NCI-H2227 treated with DMSO at 0.1 percent for 48 hours (cell line): ENCODE results near the gene OR10A5.
"Not testable (repeated sequence)": the region's sequence is repeated elsewhere in the genome, so short reads cannot be mapped to it uniquely, and the experiment has no call there.

Source experiments
- DNase-seq: peaks from one replicate; lab custom pipeline; 2025; lab: John Stamatoyannopoulos, UW

OR10A5 gene

GRCh38 chr11:6845383-6845782, at the start of gene OR10A5:
TSS of gene OR10A5 (plus strand) at chr11:6845683. CDS start at chr11:6845683, 0 bp downstream.
- DNase-seq, result no peak

DNA sequence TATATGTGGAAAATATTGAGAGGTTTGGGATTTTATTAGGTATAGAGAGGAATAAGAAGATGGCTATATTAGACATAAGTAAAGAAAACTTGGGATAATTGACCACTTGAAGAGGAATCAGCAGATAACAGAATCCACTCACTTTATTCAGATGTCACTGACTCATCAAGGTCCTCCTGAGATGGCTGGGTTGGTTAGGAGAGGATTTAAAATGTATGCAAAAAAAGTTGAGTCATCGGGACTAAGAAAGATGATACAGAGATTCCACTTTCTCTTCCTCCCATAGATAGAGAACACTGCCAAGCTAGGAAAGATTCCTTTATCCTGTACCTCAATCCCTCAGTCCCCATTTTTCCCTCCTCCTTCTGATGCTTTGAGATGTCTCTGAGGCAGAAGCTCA, 46.1 kb upstream of the OR10A5 start, which contains the start of gene OR6A2:
OR6A2 (minus strand) TSS at position 288 of the 400 bp plus-strand sequence. CDS start 3,981 bp downstream, outside the sequence.
- DNase-seq, result no peak

- not testable (repeated sequence) for DNase-seq
These were observed 44.4 kb upstream of the OR10A5 start for GRCh38 chr11:6801075-6801474.

DNA sequence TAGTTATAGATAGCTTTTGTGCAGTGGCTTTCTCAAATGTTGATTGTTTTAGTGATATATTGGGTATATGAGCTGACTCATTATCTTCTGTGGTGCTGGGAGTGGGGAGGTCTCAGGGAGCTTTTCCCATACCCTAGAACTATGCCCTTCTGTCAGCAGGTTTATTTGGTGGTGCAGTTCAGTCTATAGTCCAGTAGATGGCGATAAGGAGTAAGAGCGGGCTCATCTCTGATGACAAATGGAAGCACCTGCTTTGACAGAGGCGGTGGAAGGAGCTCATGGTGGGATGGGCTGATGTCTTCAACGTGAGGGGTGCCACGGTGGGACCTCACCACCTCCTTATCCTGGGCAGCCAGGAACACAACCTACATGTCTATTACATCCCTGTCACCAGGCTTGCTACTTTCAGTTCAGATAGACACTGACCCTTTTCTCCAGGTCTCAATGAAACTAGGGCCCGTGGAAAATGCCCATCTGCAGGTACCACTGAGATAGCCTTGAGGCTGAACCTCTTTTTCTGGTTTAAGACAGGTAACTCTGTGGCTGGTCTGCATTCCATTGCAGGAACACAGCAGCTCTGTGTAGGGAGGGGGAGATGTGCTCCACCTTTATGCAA, 33.0 kb upstream of the OR10A5 start:
- DNase-seq, result peak; percentile 42

DNA sequence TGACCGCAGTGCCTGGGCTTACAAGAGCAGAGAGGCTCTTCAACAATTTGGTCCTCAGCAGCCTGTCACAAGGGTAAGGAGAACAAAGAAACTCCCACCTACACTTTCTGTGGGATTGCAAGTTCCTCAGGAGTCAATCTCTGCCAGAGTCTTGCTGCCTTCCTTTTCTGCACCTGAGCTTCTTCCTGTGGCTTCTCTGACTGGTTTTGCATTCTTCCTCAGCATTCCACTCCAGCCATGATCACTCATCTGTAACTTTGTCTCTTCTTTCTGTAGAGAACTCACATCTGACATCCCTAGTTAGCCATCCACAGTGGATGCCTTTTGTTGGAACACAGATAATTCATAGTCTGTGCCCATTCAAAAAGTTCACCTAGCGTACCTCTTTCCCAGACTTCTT, 31.8 kb upstream of the OR10A5 start:
- no peak for DNase-seq

DNA sequence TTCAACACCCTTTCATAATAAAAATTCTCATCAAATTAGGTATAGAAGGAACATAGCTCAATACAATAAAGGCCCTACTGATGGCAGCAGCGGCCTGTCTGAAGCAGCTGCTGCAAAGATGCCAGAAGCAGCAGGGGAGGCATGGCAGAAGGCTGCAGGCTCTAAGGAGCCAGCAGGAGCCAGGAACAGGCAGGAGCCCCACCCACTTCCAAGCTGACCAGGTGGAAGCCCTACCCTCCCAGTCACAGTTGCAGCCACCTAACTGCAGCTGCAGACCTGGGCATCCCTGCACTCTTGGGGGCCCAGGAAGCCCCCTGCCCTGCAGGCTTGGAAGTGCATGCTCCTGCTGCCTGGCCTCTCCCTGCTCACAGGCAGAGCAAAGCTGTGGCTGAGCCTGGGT, 27.8 kb upstream of the OR10A5 start:
- no peak for DNase-seq

DNA sequence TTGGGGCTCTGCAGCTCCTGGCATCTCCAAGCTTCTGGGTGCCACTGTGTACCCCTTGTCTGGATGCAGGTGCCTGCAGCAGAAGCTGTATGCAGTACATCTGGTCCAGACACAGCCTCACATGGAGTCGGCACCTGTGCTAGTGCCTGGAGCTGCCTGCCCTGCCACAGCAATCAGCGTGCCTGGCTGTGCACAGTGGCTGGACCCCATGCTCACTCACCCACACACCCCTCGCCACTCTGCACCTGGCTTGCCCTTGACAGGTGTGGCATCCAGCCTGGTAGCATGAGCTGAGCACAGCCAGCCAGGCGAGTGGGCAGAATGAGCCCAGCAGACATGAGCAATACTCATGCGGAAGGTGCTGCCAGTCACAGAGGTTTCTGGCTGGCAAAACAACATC, 26.5 kb upstream of the OR10A5 start:
- no peak for DNase-seq

DNA sequence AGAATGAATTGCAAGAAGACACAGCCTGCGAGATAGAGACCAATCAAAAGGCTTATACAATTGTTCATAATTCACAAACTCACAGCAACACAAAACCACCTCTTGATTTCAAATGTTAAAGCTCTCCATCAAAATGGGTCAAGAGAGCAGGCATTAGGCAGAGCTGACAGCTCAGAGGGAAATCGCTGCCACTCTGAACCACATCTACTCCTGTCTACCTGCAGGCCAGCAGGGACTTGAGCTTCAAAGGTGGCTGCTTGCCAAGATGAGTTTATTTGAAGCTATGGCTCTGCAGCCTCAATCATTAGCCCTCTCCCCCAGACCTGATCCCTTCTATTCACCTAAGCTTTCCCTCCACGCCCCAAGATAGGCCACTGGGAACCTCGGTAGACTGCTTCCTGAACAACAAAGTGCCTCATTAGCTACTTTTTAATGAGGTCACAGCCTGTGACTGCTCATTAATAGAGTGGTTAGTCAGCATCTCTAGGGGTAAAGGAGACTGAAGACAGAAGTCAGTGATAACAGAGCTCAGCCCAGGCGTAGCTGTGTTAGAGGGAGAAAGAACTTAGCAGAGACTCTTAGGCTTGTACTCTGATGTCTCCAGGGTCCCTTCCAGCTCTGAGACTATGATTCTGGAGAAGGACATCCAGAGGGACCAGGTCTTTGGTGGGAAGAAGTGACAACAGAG, 21.2 kb upstream of the OR10A5 start:
- DNase-seq, result no peak

DNA sequence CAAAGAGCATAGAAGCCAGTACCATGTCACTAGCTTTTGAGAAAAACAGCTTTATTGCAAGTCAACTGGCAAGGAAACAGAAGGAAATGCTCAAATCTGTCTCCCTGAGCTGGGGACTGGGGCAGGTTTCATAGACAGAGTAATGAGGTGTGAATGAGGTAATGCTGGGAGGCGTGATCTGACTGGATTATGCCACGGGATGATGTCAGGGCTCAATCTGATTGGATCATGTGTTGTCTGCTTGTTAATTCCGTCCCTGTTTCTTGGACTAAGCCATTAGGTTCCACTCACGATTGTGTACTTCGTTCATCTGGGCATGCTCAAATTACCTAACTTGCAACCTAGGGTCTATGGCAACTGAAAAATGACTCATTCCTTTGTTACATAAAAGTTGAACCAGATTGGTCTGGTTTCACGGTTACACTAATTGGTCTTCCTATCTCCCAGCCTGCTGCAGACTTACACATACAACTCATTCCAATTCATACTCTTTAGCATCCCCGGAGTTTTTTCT, 20.2 kb upstream of the OR10A5 start:
- no peak for DNase-seq

GRCh38 chr11:6828103-6828502, 17.4 kb upstream of the OR10A5 start:
- no peak for DNase-seq

DNA sequence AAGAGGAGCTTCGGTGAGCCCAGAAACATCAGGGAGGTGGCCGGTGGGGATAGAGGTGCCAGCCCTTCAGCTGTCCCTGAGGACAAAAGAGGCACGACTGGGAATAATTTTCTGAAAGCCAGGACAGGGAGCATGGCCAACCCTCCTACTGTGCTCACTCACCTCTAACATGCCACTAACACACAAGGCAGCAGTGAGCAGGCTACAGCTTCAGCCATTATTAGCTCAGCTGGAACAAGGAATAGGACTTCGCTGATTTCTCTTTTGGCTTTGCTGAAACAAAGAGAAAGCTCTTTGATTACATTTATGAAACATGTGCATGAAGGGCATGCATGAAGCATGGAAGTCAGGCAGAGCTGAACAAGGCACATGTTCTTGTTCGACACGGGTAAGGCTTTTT, 12.1 kb upstream of the OR10A5 start:
- DNase-seq, result no peak

GRCh38 chr11:6834021-6834420, 11.5 kb upstream of the OR10A5 start:
- DNase-seq, result no peak

DNA sequence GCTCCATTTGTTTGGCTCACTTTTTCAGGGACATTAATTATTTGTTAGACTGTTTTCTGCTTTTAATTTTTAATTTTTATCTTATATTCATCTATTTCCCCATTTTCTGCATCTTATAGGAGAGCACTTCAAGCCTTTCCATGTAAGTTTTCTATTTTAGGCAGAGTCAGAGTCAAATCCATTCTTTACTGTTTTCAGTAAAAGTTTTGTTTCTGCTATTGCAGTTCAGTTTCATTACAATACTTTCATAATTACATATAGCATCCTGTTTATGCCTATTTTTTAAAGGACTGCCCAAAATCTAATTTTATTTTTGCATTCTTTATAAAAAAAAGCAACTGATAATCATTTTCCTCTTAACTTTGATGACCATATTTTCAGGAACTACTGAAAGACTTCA, 3.8 kb upstream of the OR10A5 start:
- DNase-seq, result no peak

GRCh38 chr11:6843670-6844069, 1.8 kb upstream of the OR10A5 start:
- DNase-seq, result no peak

- DNase-seq, result no peak
These were observed 1.1 kb upstream of the OR10A5 start for GRCh38 chr11:6844356-6844755.

- no peak for DNase-seq
These were observed 5.0 kb downstream of the OR10A5 start for GRCh38 chr11:6850526-6850925.

DNA sequence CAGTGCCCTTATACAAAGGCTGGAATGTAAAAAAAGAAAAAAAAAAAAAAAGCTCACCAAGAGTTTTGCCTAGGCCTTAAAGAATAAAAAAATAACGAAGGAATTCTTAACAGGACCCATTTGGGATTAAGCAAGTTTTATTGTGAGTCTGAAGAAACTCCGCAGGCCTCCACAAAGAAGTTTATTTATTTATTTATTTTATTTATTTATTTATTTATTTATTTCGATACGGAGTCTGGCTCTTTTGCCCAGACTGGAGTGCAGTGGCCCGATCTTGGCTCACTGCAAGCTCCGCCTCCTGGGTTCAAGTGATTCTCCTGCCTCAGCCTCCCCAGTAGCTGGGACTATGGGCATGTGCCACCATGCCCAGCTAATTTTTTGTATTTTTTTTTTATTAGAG, 9.3 kb downstream of the OR10A5 start:
- not testable (repeated sequence) for DNase-seq

- DNase-seq, result no peak
These were observed 10.6 kb downstream of the OR10A5 start for GRCh38 chr11:6855971-6856541.

DNA sequence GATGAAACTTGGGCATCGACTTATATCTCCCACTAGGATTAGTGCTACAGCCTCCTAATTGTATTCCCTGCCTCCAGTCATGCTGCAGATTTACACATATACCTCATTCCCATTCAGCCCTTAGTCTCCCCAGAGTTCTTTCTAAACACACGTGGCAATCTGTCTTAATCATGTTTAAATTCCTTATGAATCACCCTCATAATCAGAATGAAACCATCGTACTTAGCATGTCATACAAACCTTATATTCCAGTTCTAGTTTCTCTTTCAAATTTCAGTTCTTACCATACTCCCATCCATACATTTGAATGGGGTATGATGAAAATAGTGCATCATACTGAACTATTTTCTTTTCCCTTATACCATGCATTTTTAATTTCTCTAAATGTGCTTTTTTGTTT, 11.4 kb downstream of the OR10A5 start:
- DNase-seq, result no peak

DNA sequence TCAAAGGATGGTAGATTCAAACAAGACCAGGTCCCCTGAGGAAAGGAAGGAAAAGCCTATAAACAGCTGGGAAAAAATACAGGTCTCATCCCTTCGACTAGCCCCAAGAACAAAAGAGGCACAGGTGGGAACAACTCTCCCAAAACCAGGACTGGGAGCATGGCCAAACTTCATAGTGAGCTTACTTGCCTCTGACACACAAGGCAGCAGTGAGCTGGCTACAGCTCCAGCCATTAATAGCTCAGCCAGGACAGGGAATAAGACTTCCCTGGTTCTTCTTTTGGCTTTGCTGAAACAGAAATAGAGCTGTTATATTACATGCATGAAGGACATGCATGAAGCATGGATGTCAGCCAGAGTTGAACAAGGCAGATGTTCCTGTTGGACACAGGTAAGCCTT, 17.5 kb downstream of the OR10A5 start, which contains the start of gene OR10A2:
OR10A2 (plus strand) TSS at position 97 of the 400 bp plus-strand sequence. CDS start 6,698 bp downstream, outside the sequence.
- DNase-seq, result no peak

DNA sequence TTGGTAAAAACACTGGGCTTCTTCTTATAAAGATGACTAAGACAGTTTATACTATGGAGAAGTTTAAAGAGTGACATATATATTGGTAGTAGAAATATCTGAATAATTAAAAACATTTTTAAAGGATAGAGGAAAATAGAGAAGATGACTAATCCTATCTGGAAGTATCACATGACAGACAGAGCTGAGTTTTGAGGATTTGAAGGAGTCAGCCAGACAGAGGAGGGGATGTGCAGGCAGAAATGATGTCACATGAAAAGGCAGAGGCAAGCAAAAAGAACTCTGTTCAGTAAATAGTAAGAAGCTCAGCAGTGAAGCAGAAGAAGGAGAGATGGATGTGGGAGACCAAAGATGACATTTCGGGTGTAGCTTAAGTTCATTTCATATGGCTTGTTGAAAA, 19.0 kb downstream of the OR10A5 start:
- no peak for DNase-seq

DNA sequence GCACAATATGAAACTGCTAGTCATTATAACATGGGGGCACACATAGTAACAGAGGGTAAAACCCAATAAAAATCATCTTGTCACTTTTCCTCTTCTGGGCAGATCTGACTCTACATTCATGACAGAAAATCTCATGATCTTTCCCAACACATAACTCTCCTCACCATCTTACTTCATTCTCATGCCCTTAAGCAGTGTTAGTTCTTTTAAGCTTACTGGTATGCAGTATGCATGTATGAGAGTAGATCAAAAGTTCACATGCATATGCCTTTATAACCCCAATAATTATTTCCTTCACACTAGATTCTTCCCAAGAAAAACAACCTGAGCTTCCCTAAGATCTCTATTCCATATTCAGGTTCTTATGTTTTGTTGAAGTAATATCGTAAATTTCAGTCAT, 25.8 kb downstream of the OR10A5 start:
- DNase-seq, result no peak

DNA sequence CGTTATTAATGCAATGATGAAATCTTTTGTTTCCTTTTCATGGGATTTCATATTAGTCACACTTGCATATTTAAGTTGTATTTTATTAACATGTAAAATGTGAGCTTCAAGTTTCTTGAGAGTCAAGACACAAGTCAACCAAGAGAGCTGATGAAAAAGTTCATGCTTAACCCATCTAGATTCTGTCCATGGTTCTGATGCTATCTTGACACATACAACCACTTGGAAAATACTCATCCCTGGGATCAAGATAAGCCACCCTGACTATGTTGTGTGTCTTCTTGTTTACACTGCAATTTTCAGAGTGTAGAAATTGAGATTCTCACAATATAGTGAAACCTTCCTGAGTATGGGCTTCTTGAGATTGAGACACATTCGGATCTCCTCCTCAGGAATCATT, 30.3 kb downstream of the OR10A5 start:
- DNase-seq, result no peak
